SH-SY5Y (cell line): ENCODE data around the gene MYOM3.

Source experiments
- GATA2 ChIP-seq: IDR thresholded peaks from 2 replicates; pipeline ENCODE4 v1.6.1; 2011; ENCODE audit warnings: mild to moderate bottlenecking, low read depth, low read length
- GATA3 ChIP-seq: IDR thresholded peaks from 2 replicates; pipeline ENCODE4 v1.6.1; 2011; ENCODE audit warnings: low read depth, mild to moderate bottlenecking, low read length, moderate library complexity

DNA sequence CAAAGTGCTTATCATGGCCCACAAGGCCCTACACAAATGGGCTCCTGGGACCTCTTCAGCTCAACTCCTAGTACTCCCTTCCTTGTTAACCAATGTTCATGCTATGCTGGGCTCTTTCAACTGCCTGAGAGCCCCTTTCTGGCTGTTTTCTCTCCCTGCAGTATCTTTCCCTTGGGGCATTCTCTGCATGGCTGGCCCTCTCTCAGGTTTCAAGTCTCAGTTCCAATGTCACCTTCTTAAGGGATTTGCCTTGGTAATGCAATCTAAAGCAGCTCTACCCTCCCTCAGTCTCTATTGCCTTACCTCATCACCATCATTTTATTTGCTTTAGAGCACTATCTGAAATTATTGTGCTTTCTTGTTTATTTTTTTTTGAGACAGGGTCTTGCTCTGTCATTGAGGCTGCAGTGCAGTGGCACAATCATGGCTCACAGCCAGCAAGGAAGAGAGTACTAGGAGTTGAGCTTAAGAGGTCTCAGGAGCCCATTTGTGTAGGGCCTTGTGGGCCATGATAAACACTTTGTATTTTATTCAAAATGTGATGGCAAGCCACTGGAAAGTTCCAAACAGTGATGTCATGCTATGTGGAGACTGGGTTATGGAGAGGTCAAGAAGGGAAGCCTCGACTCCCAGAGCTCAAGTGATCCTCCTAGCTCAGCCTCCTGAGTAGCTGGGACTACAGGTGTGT lies 68.4 kb downstream of the MYOM3 start:
- TF ChIP-seq GATA2 (no peak), GATA3 (no peak)
